GM11168 (cell line): ENCODE results near the gene FRMD4A.

Source experiments
- in situ Hi-C: fragments of 300-500 bp; cut with MboI; formaldehyde crosslinking; loops from one replicate; pipeline ENCODE4 v1.12.0; 2022; ENCODE audit warnings: low sequenced_read_pairs; ENCODE audit not compliant: unreplicated experiment

The FRMD4A gene

GRCh38 chr10:13758312-13758711 lies 572.4 kb downstream of the FRMD4A start:
- in situ Hi-C loops, result no loop called here

- in situ Hi-C loops, result no loop called here
Observed at GRCh38 chr10:13754277-13754676, 576.4 kb downstream of the FRMD4A start.

DNA sequence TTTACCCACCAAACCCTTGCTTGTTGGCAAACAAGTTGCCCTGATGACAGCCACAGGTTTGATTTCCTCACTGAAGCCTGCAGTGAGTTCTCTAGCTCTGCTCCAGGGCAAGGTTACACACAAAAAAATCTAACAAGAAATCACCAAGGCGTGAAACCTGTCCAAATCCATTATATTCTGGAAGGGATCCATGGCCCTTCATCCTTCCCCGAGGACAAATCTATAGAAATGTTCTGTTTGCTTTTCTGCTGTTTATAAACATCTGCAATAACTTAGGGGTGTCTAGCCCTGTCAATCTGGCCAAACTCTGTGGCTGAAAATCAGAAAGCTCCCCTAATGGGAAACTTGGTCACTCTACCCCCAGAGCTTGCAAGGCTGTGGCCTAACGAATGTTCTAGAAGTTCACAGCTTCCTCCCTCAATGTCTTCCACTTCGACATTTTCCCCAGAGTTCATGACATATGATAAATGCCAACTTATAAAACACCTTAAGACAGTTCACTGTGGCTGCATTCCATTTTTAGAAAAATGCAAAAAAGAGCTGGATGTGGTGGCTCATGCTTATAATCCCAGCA lies 579.4 kb downstream of the FRMD4A start:
- in situ Hi-C loops, result no loop called here

- in situ Hi-C loops, result no loop called here
Observed at GRCh38 chr10:13750299-13751190, 580.2 kb downstream of the FRMD4A start.

DNA sequence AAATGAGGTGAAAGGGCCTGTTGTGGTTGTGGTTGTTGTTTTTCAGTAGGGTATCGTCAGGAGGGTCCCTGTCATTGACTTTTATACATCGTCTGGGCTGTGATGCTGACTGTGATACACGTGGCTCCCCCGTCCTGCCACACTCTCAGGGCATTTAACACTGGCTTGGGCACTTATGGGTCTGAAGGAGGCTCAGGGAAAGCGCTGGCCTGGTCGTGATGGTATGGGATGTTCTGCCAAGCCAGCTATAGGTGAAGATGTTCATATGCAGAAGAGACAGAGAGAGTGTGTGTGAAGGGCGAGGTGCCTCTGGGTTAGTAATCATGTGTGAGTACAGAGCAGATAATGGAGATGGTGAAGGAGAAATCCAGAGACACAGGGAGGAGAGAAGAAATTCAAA lies 585.5 kb downstream of the FRMD4A start:
- in situ Hi-C loops, result no loop called here

DNA sequence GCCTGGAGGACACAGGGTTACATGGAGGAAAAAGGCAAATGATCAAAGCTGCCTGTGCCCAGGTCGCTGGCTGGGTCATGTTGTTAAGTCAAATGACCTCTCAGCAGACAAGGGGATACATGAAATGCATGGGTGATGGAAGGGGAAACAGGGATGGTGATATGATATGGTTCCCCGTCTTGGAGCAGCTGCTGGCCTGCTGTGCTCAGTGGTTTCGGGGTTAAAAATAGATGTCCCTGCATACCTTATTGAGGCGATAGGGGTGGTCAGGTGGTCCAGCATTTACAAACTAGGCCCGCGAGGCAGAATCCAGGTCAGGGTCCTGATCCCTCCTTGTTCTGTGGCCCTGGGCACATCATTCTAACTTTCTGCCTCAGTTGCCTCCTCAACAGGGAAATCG lies 586.8 kb downstream of the FRMD4A start:
- in situ Hi-C loops, result no loop called here

GRCh38 chr10:13743101-13743693 lies 587.5 kb downstream of the FRMD4A start:
- in situ Hi-C loops, result no loop called here

- in situ Hi-C loops, result no loop called here
Observed at GRCh38 chr10:13741438-13741837, 589.3 kb downstream of the FRMD4A start.

DNA sequence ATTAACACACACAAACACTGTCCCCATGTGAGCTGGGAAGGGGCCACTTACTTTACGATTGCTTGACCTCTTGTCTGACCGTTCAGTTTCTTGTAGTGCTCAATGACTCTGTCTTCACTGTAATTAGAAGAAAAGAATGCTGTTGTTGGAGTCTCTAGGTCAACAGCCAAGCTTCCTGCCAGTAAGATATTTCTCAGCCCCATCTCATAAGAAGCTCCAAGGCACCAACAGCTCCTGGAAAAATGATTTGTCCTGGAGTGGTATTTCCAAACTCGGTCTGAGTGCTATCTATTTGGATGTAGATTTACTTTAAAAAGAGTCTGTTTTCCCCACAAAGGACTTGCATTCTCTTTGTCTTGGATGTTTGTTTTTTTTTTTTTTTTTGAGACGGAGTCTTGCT lies 590.3 kb downstream of the FRMD4A start:
- in situ Hi-C loops, result no loop called here

GRCh38 chr10:13739183-13739582 lies 591.5 kb downstream of the FRMD4A start:
- in situ Hi-C loops, result no loop called here

- in situ Hi-C loops, result no loop called here
Observed at GRCh38 chr10:13736506-13736905, 594.2 kb downstream of the FRMD4A start.

DNA sequence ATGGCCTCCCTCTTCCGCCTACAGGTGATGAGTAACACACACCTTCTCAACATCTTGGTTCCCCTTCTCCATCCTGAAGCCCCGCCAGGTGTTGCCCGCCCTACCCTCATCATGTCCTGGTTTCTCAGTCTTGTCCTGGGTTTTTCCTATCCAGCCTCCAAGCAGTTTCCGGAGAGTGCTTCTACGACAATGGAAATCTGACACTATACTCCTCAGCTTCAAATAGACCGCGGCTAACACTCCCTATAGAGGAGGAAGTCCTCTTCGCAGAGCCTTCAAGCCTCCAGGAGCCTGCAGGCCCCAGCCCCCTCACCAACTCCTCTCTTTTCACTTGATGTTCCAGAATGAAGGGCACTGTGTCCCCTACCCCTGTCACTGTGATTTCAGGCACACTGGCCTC lies 596.6 kb downstream of the FRMD4A start:
- in situ Hi-C loops, result no loop called here

DNA sequence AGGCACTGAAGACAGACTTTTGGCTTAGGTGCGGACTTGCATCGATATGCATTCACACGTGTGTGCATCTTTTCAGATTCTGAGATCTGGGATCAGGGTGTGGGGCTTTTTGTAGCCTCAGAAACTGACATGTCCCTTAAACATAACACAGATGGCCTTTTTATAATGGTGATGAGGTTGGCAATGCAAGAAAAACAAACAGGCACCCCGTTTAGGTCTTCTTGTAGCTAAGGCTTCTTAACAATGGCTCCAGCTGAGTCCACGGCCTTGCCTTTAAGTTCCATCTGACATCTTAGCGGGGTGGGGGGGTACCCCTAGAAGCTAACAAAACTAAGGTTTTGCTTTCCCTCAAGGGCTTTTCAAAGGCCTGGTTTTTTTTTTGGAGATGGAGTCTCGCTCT lies 597.7 kb downstream of the FRMD4A start:
- in situ Hi-C loops, result no loop called here

DNA sequence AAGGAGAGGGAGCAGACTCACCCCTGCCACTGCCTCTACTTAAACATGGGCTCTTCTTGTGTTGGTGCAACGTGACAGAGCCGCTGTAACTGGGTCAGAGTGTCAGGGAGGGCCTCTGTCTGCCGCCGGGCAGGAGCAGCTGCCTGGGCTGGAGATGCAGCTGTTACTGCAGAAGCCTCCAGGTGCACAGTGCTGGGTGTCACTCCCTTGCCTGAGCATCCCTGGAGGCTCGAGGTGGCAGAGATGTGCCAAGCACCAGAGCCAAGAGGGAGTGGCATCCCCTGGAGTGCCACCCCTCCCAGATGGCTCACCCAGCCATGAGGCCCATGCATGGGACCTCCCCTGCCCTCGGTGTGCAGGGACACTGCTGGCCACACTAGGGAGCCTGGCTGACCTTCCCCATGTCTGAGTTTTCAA lies 598.3 kb downstream of the FRMD4A start:
- in situ Hi-C loops, result no loop called here

GRCh38 chr10:13731799-13732198 lies 598.9 kb downstream of the FRMD4A start:
- in situ Hi-C loops, result no loop called here

DNA sequence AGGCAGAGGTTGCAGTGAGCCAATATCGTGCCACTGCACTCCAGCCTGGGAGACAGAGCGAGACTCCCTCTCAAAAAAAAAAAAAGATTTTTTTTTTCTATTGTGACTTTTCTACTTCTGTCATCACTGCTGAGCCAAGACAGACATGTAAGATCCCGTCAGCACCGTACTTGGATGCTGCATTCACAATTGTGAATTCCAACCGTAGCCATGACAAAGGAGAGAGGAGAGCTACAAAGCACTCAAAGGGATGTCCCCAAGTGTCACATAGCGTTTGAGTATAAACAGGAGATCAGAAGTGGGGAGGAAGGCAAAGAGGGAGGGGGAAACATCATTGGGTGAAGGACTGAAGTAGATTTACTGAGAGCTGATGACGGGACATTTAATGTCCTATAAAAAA lies 599.8 kb downstream of the FRMD4A start:
- in situ Hi-C loops, result no loop called here

DNA sequence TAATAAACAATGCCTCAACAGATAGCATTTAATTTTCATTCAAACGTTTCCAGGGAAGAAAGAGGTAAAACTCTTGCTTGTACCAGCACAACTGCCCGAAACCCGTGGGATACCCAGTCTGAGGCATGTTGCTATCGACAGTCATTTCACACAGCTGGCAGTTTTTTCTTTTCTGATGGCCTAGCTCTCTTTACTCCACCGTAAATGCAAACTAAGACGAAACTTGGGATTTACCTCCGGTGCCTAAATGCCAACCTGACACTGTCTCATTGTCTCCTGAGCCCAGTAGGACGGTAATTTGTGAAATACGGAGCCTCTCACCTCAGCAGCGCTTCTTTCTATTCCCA lies 600.4 kb downstream of the FRMD4A start:
- in situ Hi-C loops, result no loop called here

- in situ Hi-C loops, result no loop called here
Observed at GRCh38 chr10:13729586-13730305, 601.0 kb downstream of the FRMD4A start.

GRCh38 chr10:13728898-13729535 lies 601.7 kb downstream of the FRMD4A start:
- in situ Hi-C loops, result no loop called here

- in situ Hi-C loops, result no loop called here
Observed at GRCh38 chr10:13725594-13725993, 605.1 kb downstream of the FRMD4A start.
